HG03066 (cell line): ENCODE measurements around the gene RALBP1.

Experiments
- ATAC-seq: cut with Tn5 transposase; IDR thresholded peaks from one replicate; pipeline ENCODE4 v1.9.1; 2021; ENCODE audit warnings: low read depth; ENCODE audit not compliant: unreplicated experiment

RALBP1 gene

GRCh38 chr18:9542924-9543323, 67.6 kb downstream of the RALBP1 start:
- no peak for ATAC-seq

- ATAC-seq: no peak
Measured at GRCh38 chr18:9545029-9545428, 69.7 kb downstream of the RALBP1 start.

- ATAC-seq: no peak
Measured at GRCh38 chr18:9546468-9546867, 71.2 kb downstream of the RALBP1 start.

- ATAC-seq: no peak
Measured at GRCh38 chr18:9547782-9548181, 72.5 kb downstream of the RALBP1 start.

GRCh38 chr18:9549405-9549804, 74.1 kb downstream of the RALBP1 start:
- no peak for ATAC-seq

GRCh38 chr18:9550429-9550828, 75.1 kb downstream of the RALBP1 start:
- no peak for ATAC-seq

- ATAC-seq: no peak
Measured at GRCh38 chr18:9552191-9552590, 76.9 kb downstream of the RALBP1 start.

GRCh38 chr18:9552616-9553015, 77.3 kb downstream of the RALBP1 start:
- no peak for ATAC-seq

GRCh38 chr18:9557250-9557943, 82.1 kb downstream of the RALBP1 start:
- no peak for ATAC-seq

GRCh38 chr18:9558387-9559064, 83.2 kb downstream of the RALBP1 start:
- ATAC-seq: no peak

GRCh38 chr18:9559253-9559652, 83.9 kb downstream of the RALBP1 start:
- ATAC-seq: no peak

GRCh38 chr18:9561759-9562158, 86.4 kb downstream of the RALBP1 start:
- no peak for ATAC-seq

GRCh38 chr18:9562584-9562983, 87.3 kb downstream of the RALBP1 start:
- no peak for ATAC-seq

- no peak for ATAC-seq
Measured at GRCh38 chr18:9563331-9563730, 88.0 kb downstream of the RALBP1 start.

GRCh38 chr18:9565407-9565806, 90.1 kb downstream of the RALBP1 start:
- no peak for ATAC-seq

GRCh38 chr18:9568186-9568585, 92.9 kb downstream of the RALBP1 start:
- no peak for ATAC-seq

- ATAC-seq: no peak
Measured at GRCh38 chr18:9569178-9569577, 93.9 kb downstream of the RALBP1 start.

- ATAC-seq: no peak
Measured at GRCh38 chr18:9570255-9570654, 94.9 kb downstream of the RALBP1 start.

GRCh38 chr18:9571546-9571945, 96.2 kb downstream of the RALBP1 start:
- ATAC-seq: no peak

GRCh38 chr18:9574473-9575115, 99.3 kb downstream of the RALBP1 start:
- no peak for ATAC-seq

- no peak for ATAC-seq
Measured at GRCh38 chr18:9575558-9575957, 100.2 kb downstream of the RALBP1 start.

- ATAC-seq: no peak
Measured at GRCh38 chr18:9577361-9577760, 102.0 kb downstream of the RALBP1 start.
